Mononuclear cell (primary cell): ENCODE measurements around the gene HINT1. TPM values are rescaled to one million over a fixed set of nuclear protein-coding genes. Genes with fewer than 3 reads are reported as not detected.

Experiments
- H3K27me3 ChIP-seq: 2 replicates; pipeline ENCODE4 v1.6.0; 2011; ENCODE audit warnings: low read length, control low read depth; ENCODE audit not compliant: insufficient read depth
- H3K4me1 ChIP-seq: 2 replicates; pipeline ENCODE4 v1.5.1; 2011; ENCODE audit warnings: mild to moderate bottlenecking, low read length, control low read depth; ENCODE audit not compliant: insufficient read depth
- H3K4me3 ChIP-seq: 2 replicates; pipeline ENCODE4 v1.5.1; 2011; ENCODE audit warnings: mild to moderate bottlenecking, low read length, moderate library complexity
- H3K9me3 ChIP-seq: 2 replicates; pipeline ENCODE4 v1.5.1; 2011; ENCODE audit warnings: low read depth, mild to moderate bottlenecking, control low read depth, low read length
- total RNA-seq: library from RNA; depleted of rRNA; stranded (reverse); fragments of >200 nt; gene quantifications from one replicate; pipeline ENCODE4 v1.2.3, GENCODE V29; 2012

Gene HINT1
- total RNA-seq = 201 TPM

GRCh38 chr5:131165119-131165727, at the start of gene HINT1:
TSS of gene HINT1 (minus strand) at chr5:131165256. CDS start at chr5:131165205, 51 bp downstream.
- no peaks in the 10 kb centered on the region for H3K27me3 ChIP-seq
- peak within 1 kb of the TSS; percentile 83 for H3K4me3 ChIP-seq
- no peaks in the 10 kb centered on the region for H3K9me3 ChIP-seq
- H3K4me1 ChIP-seq = peaks cover 30% of the 10 kb centered on the region

- no peaks in the 10 kb centered on the region for H3K27me3 ChIP-seq
- H3K4me1 ChIP-seq = peaks cover 32% of the 10 kb centered on the region
- no peaks in the 10 kb centered on the region for H3K9me3 ChIP-seq
Observed at GRCh38 chr5:131214609-131215227, 49.7 kb upstream of the HINT1 start.

GRCh38 chr5:131212471-131213021, 47.5 kb upstream of the HINT1 start:
- Histone ChIP-seq H3K27me3 (no peaks in the 10 kb centered on the region), H3K4me1 (peaks cover 46% of the 10 kb centered on the region)

More at GRCh38 chr5:131214609-131215227, 49.7 kb upstream of the HINT1 start:
- H3K4me3 ChIP-seq = no peak overlapping the region

GRCh38 chr5:131211669-131212068, 46.6 kb upstream of the HINT1 start:
- no peaks in the 10 kb centered on the region for H3K27me3 ChIP-seq
- H3K4me3 ChIP-seq = no peak overlapping the region
- peaks cover 46% of the 10 kb centered on the region for H3K4me1 ChIP-seq
- H3K9me3 ChIP-seq = no peaks in the 10 kb centered on the region

More at GRCh38 chr5:131212471-131213021, 47.5 kb upstream of the HINT1 start:
- Histone ChIP-seq H3K4me3 (no peak overlapping the region), H3K9me3 (no peaks in the 10 kb centered on the region)

DNA sequence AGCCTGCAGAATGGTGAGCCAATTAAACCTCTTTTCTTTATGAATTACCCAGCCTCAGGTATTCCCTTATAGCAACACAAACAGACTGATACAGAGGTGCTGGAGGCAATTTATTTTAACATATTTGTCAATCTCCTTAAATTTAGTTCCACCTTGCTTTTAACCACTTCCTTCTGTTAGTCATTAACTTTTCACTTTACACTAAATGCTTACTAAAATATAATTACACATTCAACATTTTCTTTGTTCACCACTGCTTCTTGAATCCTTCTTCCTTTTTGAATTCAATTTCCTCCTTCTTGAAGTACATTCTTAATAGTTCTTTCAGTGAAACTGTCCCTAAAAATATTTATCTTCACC, 45.1 kb upstream of the HINT1 start:
- H3K9me3 ChIP-seq = no peaks in the 10 kb centered on the region
- H3K4me1 ChIP-seq = peaks cover 46% of the 10 kb centered on the region
- peak overlapping the region; percentile 13 for H3K4me3 ChIP-seq

GRCh38 chr5:131209506-131210150, 44.6 kb upstream of the HINT1 start:
- no peaks in the 10 kb centered on the region for H3K27me3 ChIP-seq
- H3K9me3 ChIP-seq = no peaks in the 10 kb centered on the region
- H3K4me3 ChIP-seq = peak overlapping the region; percentile 13
- H3K4me1 ChIP-seq = peaks cover 44% of the 10 kb centered on the region

More for the DNA sequence above, 45.1 kb upstream of the HINT1 start:
- H3K27me3 ChIP-seq = no peaks in the 10 kb centered on the region

- H3K4me3 ChIP-seq = no peak overlapping the region
- H3K4me1 ChIP-seq = peaks cover 39% of the 10 kb centered on the region
- no peaks in the 10 kb centered on the region for H3K9me3 ChIP-seq
- H3K27me3 ChIP-seq = no peaks in the 10 kb centered on the region
Observed at GRCh38 chr5:131209175-131209505, 44.1 kb upstream of the HINT1 start.

GRCh38 chr5:131206772-131207171, 41.7 kb upstream of the HINT1 start:
- peaks cover 30% of the 10 kb centered on the region for H3K4me1 ChIP-seq
- no peaks in the 10 kb centered on the region for H3K9me3 ChIP-seq
- H3K27me3 ChIP-seq = no peaks in the 10 kb centered on the region
- H3K4me3 ChIP-seq = no peak overlapping the region

DNA sequence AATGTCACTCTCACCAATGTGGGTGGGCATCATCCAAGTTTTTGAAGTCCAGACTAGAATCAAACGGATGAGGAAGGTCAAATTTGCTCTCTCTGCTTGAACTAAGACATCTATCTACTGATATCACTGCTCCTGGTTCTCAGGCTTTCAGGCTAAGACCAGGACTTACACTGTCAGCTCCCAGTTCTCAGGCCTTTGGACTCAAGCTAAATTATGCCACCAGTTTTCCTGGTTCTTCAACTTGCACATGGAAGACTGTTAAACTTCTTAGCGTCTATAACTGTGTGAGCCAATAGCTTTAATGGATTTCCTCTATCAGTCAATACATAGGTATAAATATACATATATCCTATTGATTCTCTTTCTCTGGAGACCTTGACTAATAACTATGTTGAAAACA, 41.0 kb upstream of the HINT1 start:
- Histone ChIP-seq H3K9me3 (no peaks in the 10 kb centered on the region), H3K4me3 (no peak overlapping the region), H3K27me3 (no peaks in the 10 kb centered on the region), H3K4me1 (peaks cover 24% of the 10 kb centered on the region)

DNA sequence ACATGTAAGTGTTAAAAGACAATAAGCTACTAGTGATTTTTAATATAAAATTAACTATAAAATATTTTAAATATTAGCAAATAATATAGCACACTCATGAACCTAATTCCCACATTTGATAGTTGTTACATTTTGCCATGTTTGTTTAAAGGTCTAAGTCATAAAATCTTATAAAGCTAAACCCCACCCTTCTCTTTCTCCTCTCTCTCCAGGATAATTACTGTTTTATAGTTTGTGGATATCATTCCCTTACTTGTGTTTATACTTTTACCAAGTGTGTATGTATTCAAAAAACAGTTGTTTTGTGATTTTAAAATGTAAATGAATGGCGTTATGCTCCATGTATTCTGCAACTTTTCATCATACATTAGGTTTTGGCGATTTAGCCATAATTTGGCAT, 39.9 kb upstream of the HINT1 start:
- H3K9me3 ChIP-seq = no peaks in the 10 kb centered on the region
- no peak overlapping the region for H3K4me3 ChIP-seq
- H3K27me3 ChIP-seq = no peaks in the 10 kb centered on the region
- peaks cover 17% of the 10 kb centered on the region for H3K4me1 ChIP-seq

DNA sequence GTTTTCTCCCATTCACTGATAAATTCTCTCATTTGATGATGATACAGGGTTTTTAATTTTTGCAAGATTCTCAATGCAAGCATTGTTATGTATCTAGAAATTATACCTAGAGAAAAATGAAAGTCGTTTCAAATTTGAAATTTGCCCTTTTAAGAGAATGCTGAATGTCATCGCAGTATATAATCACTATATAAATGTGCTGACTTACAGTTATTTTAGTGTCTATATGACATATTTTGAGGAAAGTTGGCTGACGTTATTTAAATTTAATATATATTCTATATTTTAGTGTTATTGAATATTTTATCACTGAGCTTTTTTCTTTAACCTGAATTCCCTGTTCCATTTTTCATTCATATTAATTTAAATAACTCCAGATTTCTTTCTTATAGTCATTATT, 35.5 kb upstream of the HINT1 start:
- Histone ChIP-seq H3K27me3 (no peaks in the 10 kb centered on the region), H3K9me3 (no peaks in the 10 kb centered on the region), H3K4me3 (no peak overlapping the region), H3K4me1 (no peaks in the 10 kb centered on the region)

GRCh38 chr5:131198625-131199024, 33.6 kb upstream of the HINT1 start:
- H3K27me3 ChIP-seq = no peaks in the 10 kb centered on the region
- H3K4me1 ChIP-seq = no peaks in the 10 kb centered on the region
- H3K4me3 ChIP-seq = no peak overlapping the region
- H3K9me3 ChIP-seq = no peaks in the 10 kb centered on the region

DNA sequence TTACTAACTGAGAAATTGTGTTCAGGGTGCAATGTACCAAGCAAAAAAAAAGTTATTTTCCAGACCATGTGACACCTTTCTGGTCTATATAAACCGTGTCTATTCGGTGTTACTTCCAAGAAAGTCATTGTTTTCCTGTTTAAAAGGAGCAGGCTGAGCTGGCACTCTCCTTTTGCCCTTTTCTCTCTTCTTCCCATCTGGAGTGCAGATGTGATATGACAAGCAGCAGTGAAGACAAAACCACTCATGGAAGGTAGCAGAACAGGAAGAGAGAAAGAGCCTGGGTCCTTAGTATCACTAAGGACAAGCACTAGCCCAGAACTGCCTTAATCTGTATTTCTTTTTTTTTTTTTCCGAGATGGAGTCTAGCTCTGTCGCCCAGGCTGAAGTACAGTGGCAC, 31.3 kb upstream of the HINT1 start:
- Histone ChIP-seq H3K4me1 (no peaks in the 10 kb centered on the region), H3K9me3 (no peaks in the 10 kb centered on the region), H3K27me3 (no peaks in the 10 kb centered on the region), H3K4me3 (no peak overlapping the region)

DNA sequence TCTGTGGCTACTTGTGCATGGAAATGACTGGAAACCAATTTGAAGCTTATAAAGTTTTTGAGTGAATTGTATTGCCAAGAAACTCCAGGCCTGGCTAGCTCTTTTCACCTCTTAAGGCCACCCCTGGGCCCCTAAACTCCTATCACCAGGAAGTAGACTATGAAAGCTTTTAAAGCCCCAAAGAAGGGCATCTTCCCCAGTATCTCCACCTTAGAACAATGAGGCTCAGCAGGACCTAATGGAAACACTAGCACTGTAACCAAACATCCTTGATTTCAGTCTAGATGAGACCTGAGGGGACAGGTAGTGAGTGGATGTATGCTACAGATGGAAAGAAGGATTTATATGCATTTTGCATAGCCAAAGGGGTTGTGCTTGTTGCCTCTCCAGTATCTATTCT, 30.6 kb upstream of the HINT1 start:
- H3K27me3 ChIP-seq = no peaks in the 10 kb centered on the region
- H3K4me1 ChIP-seq = no peaks in the 10 kb centered on the region

DNA sequence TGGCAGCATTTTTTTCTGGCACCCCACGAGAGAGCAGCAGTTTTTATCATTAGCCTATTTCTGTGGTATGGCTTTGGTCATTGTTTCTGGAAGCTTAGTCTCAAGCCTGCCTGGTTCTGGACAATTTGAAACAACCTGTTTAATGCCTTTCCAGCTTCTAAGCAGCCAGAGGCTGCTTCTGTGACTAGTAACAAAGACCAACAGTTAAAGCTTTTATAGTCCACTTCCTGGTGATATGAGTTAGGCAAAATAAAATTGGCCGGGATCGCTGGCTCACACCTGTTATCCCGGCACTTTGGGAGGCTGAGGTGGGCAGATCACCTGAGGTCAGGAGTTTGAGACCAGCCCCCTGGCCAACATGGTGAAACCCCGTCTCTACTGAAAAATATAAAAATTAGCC, 29.7 kb upstream of the HINT1 start:
- H3K4me1 ChIP-seq = no peaks in the 10 kb centered on the region
- no peaks in the 10 kb centered on the region for H3K9me3 ChIP-seq
- H3K4me3 ChIP-seq = no peak overlapping the region
- H3K27me3 ChIP-seq = no peaks in the 10 kb centered on the region

More for the DNA sequence above, 30.6 kb upstream of the HINT1 start:
- Histone ChIP-seq H3K9me3 (no peaks in the 10 kb centered on the region), H3K4me3 (no peak overlapping the region)
